Measurements from ENCODE around the gene CAMTA2.

The CAMTA2 gene

DNA sequence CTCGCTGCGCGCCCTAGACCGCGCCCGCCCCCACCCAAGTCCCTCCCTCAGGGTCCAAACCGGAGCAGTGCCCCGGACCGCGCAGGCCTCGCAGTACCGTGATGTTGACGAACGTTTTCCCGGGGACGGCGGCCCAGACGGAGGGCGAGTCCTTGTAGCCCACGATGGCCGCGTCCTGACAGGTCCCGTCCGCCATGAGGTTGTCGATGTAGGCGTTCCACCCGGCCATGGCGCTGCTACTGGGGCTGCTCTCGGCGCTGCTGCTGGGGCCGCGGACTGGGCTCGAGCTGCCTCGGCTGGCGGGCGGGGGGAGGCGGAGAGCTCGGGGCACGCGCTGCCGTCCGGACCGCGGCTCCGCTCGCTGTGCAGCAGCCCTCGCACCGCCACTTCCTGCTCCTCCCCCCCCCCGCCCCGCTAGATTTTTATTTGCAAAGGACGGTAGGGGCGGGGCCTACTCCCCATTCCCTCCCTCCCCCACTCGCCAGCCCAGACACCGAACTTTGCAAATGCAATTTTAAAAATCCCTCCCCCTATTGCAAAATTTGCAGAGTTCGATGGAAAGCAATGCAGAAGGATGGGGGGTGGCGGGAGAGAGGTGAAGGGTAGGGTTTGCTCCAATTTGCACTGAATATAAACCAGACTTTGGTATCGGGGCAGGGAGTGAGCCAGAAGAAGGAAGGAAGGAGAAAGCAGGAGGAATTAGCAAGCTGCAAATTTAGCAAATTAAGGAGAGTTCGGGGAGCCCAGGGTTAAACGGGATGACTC lies 39.1 kb downstream of the CAMTA2 start, which contains the start of gene PFN1:
Gene PFN1 (minus strand): TSS at position 365 of the 765 bp plus-strand sequence. CDS start 136 bp downstream, at position 229.
- DNase-seq (ENCODE audit: low spot score), result peak; percentile 93

- peak; percentile 54 for DNase-seq (ENCODE audit: low spot score)
Observed at GRCh38 chr17:4947411-4948165, 39.9 kb downstream of the CAMTA2 start.

DNA sequence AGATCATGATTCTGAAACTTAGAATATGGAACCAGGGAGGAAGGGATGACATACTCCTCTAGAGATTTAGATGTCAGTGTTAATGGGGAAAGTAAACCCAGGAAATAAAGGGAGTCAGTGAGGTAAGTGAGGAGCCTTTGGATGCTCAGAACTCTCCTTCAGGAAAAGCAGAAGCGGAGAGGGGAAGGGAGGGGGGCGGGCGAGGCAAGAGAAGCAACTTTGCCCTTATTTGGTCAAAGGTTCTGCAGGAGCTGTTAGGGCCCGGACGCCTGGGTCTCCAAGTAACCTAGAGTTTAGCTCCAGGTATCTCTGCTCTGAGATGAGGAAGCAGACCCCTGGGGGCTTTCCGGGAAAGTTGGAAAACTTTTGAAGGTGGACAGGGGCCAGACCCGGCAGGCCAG lies 40.5 kb downstream of the CAMTA2 start:
- DNase-seq (ENCODE audit: low spot score), result no peak

DNA sequence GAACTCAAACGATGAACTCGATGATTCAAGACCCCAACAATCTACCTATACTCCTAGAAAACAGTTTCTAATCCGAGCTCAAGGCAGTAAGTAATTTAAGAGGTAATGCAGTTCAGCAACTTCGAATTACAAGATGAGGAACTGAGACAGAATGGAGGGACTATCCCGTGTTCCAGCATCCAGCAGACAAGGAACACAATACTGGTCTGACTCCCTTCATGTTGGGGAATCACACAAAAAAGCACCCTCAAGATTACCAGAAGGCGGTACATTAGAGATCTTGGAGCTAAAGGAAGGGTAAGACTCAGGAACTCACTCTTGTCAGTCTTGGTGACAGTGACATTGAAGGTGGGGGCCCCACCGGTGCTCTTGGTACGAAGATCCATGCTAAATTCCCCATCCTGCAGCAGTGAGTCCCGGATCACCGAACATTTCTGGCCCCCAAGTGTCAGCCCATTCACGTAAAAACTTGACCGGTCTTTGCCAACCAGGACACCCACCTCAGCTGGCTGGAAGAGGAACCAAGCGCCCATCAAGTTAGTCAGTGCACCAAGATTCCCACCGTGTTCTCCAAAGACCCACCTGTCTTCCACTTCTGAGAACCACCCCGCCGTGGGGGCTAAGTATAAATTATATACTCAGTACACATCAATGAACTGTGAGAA lies 41.0 kb downstream of the CAMTA2 start:
- no peak for DNase-seq (ENCODE audit: low spot score)

DNA sequence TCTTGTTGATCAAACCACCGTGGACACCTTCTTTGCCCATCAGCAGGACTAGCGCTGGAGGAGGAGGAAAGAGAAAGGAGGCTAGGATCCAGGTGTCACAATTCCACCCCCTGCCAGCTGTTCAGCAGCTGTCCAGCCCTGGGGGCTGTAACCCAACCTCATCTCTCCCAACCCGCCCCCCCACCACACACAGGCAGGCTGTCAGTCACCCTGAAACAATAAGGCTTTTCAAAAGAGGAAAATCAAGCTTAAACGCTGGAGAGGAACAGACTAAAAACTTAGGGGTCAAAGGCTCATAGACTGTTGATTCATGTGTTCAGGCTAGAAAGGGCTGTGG lies 41.6 kb downstream of the CAMTA2 start:
- no peak for DNase-seq (ENCODE audit: low spot score)

- peak; percentile 91 for DNase-seq (ENCODE audit: low spot score)
Observed at GRCh38 chr17:4945176-4945943, 42.1 kb downstream of the CAMTA2 start.

- no peak for DNase-seq (ENCODE audit: low spot score)
Observed at GRCh38 chr17:4944554-4945175, 42.8 kb downstream of the CAMTA2 start.

DNA sequence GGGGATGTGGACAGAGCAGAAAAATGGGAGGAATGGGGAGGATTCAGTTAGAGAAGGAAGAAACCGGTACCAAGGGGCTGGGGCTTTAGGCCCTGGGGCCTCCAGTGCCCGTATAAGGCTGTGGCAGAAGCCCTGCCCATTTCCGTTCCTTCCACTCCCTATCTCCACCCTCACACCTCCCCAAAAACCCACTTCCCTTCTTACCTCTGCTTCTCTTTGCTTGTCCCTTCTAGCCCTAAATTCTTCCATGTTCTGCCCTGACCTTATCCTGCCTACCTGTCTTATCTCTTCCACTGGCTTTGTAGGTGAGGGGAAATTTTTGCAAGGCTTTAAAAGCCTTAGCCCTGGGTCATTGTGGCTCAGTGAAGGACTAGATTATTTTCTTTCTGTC lies 43.3 kb downstream of the CAMTA2 start:
- DNase-seq (ENCODE audit: low spot score), result no peak

DNA sequence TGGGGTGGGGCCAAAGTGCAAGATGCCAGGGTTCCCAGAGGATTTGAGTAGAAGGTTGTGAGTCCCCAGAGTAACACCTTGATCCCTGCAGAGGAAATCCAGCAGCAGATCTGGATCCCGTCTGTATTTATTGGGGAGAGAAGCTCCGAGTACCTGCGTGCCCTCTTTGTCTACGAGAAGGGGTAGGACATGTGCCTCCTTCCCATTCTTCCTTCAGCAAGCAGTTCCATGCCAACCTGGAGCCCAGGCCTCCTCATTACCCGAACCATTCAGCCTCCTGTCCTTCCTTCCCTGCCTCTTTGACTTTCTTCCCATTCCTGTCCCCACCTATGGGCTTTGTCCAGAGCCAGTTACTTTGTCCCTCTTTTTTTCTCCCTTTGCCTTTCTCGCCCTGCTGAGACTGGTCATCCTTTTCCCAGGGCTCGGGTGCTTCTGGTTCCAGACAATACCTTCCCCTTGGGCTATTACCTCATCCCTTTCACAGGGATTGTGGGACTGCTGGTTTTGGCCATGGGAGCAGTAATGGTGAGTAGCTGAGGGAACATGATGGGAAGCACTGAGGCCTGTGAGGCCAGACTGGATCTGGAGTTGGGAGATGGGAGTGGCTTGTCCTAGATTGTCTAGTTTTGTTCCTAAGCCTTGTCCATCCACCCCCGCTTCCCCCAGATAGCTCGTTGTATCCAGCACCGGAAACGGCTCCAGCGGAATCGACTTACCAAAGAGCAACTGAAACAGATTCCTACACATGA lies 44.5 kb downstream of the CAMTA2 start:
- DNase-seq (ENCODE audit: low spot score), result no peak

DNA sequence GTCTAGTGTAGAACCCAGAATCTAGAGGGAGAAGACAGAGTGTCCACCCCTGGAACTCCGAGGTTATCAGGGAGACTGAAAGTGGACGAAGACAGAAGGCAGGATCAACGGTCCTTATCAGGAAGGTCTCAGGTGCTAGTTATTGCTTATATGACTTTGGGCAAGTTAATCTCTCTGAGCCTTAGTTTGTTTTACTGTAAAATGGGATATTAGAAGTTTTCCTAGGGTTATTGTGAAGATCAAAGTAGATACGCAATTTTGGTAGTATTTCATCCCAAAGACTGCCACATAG lies 46.2 kb downstream of the CAMTA2 start:
- DNase-seq (ENCODE audit: low spot score), result no peak

DNA sequence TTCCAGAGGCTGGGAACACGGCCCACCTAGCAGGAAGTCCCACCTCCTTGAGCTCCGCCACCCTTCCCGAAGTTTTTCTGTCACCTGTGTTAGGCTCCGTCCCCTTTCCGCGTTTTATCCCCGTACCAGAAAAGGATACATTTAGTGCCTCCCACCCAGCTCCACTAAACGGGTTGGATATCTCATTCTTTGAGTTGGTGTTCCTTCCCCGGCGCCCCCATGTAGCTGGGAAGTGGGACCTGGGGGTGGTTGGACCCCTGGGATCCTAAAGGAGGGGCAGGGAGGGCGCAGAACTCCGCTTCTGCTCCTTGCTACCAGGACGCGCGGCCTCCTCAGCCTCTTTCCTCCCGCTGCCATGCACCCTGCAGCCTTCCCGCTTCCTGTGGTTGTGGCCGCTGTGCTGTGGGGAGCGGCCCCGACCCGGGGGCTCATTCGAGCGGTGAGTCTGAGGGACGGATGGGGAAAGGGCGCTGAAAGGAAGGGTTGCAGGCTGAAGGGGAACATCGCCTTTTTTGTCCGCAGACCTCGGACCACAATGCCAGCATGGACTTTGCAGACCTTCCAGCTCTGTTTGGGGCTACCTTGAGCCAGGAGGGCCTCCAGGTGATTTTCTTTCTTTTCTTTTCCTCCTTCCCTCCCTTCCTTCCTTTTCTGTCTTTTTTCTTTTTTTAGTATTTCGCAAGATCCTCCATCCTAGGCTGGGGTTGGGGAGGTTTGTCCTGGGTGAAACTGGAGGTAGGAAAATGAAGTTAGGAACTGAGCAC lies 46.7 kb downstream of the CAMTA2 start:
- DNase-seq (ENCODE audit: low spot score), result peak; percentile 77

GRCh38 chr17:4939796-4940554 lies 47.5 kb downstream of the CAMTA2 start, which contains the start of the genes RNF167 and SLC25A11:
Gene RNF167 (plus strand): TSS chr17:4940268. CDS start chr17:4940910, 642 bp downstream.
Gene SLC25A11 (minus strand): TSS chr17:4940046. CDS start chr17:4939910, 136 bp downstream.
- peak; percentile 99 for DNase-seq (ENCODE audit: low spot score)

DNA sequence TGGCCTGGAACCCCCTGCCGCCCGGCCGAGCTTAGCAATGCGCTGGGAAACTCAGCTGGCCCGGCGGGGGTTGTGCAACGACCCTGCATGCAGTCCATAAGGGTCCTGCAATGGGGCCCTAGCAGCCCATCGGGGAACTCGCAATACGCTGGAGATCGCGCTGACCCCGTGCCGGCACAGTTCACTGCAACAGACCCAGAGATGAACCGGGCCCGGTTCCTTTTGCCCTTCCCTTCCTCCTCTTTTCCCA lies 48.0 kb downstream of the CAMTA2 start:
- DNase-seq (ENCODE audit: low spot score), result no peak

DNA sequence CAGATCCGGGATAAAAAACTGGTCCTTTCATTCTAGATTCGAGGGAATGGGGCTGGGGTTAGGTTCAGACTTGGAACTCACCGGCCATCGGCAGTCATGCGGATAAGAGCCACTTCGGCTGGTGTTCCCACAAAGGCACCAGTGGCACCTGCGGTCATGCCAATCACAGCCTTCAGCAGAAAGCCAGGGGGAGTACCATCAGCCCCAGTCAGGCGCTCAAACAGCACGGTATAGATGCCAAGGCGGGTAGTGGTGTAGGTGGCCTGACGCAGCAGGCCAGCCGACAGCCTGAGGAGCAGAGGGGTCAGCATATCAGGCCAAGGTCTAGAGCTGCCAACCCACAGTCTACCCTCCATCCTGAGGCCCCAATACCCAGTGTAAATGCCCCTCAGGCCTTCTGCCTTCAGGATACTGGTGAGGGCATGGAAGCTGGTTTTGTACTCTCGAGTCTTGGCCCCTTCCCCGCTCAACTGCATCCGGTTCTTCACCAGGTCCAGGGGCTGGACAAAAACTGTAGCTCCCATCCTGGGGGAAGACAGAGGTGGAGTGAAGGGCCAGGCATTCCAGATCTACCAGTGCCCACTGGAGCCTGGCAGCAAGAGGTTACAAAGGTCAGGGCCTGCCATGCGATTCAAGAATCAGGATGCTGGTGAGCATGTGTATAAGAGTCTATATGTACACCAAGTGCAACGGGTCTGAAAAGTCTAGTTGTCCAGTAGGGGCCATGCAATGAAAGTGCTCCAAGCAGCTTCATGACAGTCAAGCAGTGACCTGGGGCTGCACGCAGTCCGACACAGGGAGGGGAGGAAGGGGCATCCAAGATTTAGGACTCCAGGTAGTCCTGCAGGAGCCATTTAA lies 48.6 kb downstream of the CAMTA2 start:
- DNase-seq (ENCODE audit: low spot score), result no peak

DNA sequence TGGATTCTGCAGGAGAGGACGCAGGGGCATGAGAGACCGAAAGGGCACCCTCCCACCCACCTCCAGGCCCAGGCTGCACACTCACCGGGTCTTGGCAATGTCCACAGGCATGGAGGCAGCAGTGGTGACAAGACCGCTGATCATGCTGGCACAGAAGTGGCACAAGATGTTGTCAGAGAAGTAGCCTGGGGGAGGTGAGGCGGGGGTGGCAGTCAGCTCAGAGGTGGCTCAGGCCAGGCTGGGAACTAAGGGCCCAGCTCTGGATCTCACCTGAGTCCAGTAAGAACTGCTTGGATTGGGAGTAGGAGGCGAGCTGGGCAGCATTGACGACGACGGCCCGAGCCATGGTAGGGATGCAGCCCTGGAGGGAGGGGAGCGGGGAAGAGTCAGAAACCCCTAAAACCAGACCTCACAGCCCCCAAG lies 49.4 kb downstream of the CAMTA2 start:
- no peak for DNase-seq (ENCODE audit: low spot score)

GRCh38 chr17:4937553-4937952 lies 49.9 kb downstream of the CAMTA2 start:
- DNase-seq (ENCODE audit: low spot score), result no peak

GRCh38 chr17:4936436-4936835 lies 51.0 kb downstream of the CAMTA2 start:
- no peak for DNase-seq (ENCODE audit: low spot score)

DNA sequence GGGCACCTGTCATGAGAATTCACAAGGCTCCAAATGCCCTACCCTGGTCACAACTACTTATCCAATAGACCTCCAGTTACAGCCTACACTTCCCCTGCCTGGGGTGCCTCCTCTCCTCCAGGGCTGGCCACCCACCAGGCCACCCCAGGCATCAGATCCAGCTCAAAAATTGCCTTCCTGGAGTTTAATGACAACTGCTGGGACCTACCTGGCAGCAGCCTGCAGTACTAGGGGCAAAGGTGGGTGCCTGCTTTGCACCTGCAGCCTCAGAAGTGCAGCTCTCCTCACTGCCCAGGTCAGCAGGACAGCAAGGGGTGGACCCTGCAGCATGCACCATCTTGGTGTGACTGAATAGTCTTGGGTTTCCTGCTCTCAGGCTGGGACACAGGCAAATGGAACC lies 51.8 kb downstream of the CAMTA2 start:
- no peak for DNase-seq (ENCODE audit: low spot score)
